Measurements from ENCODE around the gene HES4.

DNA sequence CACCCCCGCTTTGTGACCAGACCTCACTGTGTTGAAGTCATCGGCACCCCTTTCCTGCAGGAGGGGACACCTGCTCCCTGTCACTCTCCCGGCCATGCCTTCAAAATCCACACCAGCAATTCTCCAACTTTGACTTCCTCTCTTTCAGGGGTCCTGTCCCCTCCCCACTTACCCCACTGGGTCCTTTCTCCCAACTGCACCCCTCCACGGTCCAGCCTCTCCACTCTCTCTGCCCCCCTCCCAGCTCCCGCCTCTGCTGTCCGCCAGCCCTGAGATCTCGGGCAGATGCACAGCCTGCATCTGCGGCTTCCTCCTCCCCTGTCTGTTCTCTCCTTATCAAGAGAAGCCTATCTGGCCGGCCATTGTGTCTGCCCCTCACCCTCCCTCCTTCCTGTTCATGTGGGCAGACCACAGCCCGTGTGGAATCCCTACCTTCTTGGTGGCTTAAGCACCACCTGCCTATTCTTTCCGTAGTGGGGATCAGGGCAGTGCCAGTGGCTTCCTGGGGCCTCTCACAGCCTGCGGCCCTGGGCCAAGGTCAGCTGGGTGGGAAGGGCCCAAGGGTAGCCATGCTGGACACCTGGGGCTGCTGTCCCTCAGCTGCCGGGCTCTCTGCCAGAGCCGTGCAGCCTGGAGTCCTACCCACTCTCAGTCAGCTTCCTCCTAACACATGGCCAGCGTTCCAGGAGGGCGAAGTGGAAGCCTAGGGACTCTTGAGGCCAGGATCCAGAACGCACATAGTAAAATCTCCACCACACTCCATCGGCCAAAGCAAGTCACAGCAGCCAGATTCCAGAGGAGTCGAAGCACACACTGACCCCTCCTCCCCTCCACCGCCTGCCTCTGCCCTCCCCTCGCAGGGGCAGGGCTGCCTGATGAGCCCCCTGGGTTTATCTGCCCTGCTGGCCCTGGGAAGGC lies 5.1 kb upstream of the HES4 start:
- TF ChIP-seq, protein P1, sequence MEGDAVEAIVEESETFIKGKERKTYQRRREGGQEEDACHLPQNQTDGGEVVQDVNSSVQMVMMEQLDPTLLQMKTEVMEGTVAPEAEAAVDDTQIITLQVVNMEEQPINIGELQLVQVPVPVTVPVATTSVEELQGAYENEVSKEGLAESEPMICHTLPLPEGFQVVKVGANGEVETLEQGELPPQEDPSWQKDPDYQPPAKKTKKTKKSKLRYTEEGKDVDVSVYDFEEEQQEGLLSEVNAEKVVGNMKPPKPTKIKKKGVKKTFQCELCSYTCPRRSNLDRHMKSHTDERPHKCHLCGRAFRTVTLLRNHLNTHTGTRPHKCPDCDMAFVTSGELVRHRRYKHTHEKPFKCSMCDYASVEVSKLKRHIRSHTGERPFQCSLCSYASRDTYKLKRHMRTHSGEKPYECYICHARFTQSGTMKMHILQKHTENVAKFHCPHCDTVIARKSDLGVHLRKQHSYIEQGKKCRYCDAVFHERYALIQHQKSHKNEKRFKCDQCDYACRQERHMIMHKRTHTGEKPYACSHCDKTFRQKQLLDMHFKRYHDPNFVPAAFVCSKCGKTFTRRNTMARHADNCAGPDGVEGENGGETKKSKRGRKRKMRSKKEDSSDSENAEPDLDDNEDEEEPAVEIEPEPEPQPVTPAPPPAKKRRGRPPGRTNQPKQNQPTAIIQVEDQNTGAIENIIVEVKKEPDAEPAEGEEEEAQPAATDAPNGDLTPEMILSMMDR (IDR thresholded peaks at IDR 0.05 in 2 of 3, conservative IDR thresholded peaks at IDR 0.05 in 1 of 3; ENCODE audit: control insufficient read depth in 2 of 3, extremely low read depth in 1 of 3, insufficient read depth in 1 of 3, low read depth in 3 of 3, low read length in 3 of 3) = no peak
- no peak for TF ChIP-seq POLR2A (IDR thresholded peaks at IDR 0.05; ENCODE audit: low read depth, low read length)
- TF ChIP-seq HCFC1 (IDR thresholded peaks at IDR 0.05; ENCODE audit: low read length) = no peak
- TF ChIP-seq POLR2AphosphoS5 (IDR thresholded peaks at IDR 0.05; ENCODE audit: low read length) = no peak
- TF ChIP-seq POLR2AphosphoS2 (IDR thresholded peaks at IDR 0.05; ENCODE audit: low read depth, low read length) = no peak
- TF ChIP-seq EZH2 (IDR thresholded peaks at IDR 0.05; ENCODE audit: borderline replicate concordance, control insufficient read depth, low read depth, low read length) = no peak
- no peak for TF ChIP-seq TCF7 (IDR thresholded peaks at IDR 0.05; ENCODE audit: borderline replicate concordance)
- no peak for TF ChIP-seq ZSCAN29 (IDR thresholded peaks at IDR 0.05)
- no peak for TF ChIP-seq SPI1 (IDR thresholded peaks at IDR 0.05; ENCODE audit: borderline replicate concordance, insufficient read depth, low read depth, low read length)
- no peak for TF ChIP-seq NFYB (IDR thresholded peaks at IDR 0.05; ENCODE audit: insufficient read depth, low read depth, low read length)
- no peak for TF ChIP-seq CHD1 (IDR thresholded peaks at IDR 0.05; ENCODE audit: low read depth, low read length)
- TF ChIP-seq MTA2 (IDR thresholded peaks at IDR 0.05; ENCODE audit: low read depth) = no peak

Measured in GM12878 (cell line).